GM21825 (cell line): ENCODE measurements around the gene GARIN5A.

ENCODE experiments used
- ATAC-seq: cut with Tn5 transposase; IDR thresholded peaks from one replicate; pipeline ENCODE4 v1.9.1; 2021; ENCODE audit warnings: mild to moderate bottlenecking, moderate library complexity; ENCODE audit not compliant: unreplicated experiment

Gene GARIN5A

DNA sequence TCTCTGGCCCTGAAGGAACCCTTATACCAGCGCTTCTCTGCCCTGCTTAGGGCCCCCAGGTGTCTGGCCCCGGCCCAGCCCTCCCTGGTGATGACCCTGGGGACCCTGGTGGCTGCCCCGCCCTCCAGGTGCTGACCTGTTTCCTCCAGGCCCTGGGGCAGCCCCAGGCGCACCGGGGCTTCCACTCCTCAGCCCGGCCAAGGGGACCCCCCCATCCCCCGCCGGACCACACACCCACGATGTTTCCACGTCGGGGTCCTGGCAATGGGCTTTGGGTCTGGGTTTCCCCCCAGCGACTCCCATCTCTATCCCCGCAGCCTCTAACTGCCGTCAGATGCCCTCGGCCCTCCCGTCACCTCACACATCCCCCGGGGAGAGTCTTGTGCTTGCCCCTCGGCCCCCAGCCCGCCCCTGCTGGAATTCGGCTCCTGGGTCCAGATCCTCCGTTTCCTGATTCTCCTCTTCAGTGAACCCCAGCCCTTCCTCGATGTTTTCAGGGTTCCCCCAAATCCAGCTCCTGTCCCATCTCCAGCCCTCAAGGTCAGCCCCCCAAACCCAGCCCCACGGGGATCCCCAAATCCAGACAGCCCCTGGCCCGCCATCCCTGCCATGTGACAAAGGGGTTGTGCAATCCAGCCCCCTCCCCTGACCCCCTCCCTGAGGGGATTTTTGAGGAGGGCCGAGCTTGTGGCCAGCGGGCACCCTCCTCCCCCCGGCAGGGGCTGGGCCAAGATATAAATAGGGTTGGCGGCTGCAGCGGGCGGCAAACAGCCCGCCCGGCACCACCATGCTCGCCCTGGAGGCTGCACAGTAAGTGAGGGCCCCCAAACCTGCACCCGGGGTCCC lies 58.2 kb downstream of the GARIN5A start, which contains the start of gene SPIB:
SPIB (plus strand) TSS at position 763 of the 846 bp plus-strand sequence; CDS start at position 788, 25 bp downstream.
- no peak for ATAC-seq

GRCh38 chr19:50417111-50418081 lies 59.3 kb downstream of the GARIN5A start:
- no peak for ATAC-seq
